ENCODE measurements around the gene NEUROD4. TPM values are rescaled to one million over a fixed set of nuclear protein-coding genes. Genes with fewer than 3 reads are reported as not detected.
"Not testable (repeated sequence)": the region's sequence is repeated elsewhere in the genome, so short reads cannot be mapped to it uniquely, and the experiment has no call there.

The NEUROD4 gene
- not detected in 2 replicates for total RNA-seq (2014; rRNA removed; shearing (Covaris generic))

GRCh38 chr12:55019784-55020183 lies at the start of gene NEUROD4:
Gene NEUROD4 (plus strand): TSS chr12:55019974. CDS start chr12:55026440, 6,466 bp downstream.
- DNase-seq (ENCODE audit: low read depth): peak; percentile 60

GRCh38 chr12:54970741-54971140 lies 49.0 kb upstream of the NEUROD4 start:
- no peak for DNase-seq (ENCODE audit: low read depth)

GRCh38 chr12:54973556-54973955 lies 46.2 kb upstream of the NEUROD4 start:
- no peak for DNase-seq (ENCODE audit: low read depth)

- no peak for DNase-seq (ENCODE audit: low read depth)
These were observed 45.5 kb upstream of the NEUROD4 start for GRCh38 chr12:54974279-54974678.

GRCh38 chr12:54975272-54975671 lies 44.5 kb upstream of the NEUROD4 start:
- no peak for DNase-seq (ENCODE audit: low read depth)

GRCh38 chr12:54975875-54976274 lies 43.9 kb upstream of the NEUROD4 start:
- no peak for DNase-seq (ENCODE audit: low read depth)

- DNase-seq (ENCODE audit: low read depth): peak; percentile 16
These were observed 42.6 kb upstream of the NEUROD4 start for GRCh38 chr12:54977155-54977554.

GRCh38 chr12:54977857-54978256 lies 41.9 kb upstream of the NEUROD4 start:
- DNase-seq (ENCODE audit: low read depth): no peak

GRCh38 chr12:54980341-54980740 lies 39.4 kb upstream of the NEUROD4 start:
- no peak for DNase-seq (ENCODE audit: low read depth)

- no peak for DNase-seq (ENCODE audit: low read depth)
These were observed 38.0 kb upstream of the NEUROD4 start for GRCh38 chr12:54981796-54982195.

- DNase-seq (ENCODE audit: low read depth): no peak
These were observed 36.2 kb upstream of the NEUROD4 start for GRCh38 chr12:54983536-54984101.

- DNase-seq (ENCODE audit: low read depth): peak; percentile 4
These were observed 35.0 kb upstream of the NEUROD4 start, which contains the start of gene TESPA1 for GRCh38 chr12:54984658-54985376. Gene TESPA1 (minus strand): TSS chr12:54984762. CDS start chr12:54974562, 10,200 bp downstream.

GRCh38 chr12:54986773-54987172 lies 33.0 kb upstream of the NEUROD4 start:
- DNase-seq (ENCODE audit: low read depth): not testable (repeated sequence)

- DNase-seq (ENCODE audit: low read depth): no peak
These were observed 32.1 kb upstream of the NEUROD4 start for GRCh38 chr12:54987611-54988231.

- peak; percentile 43 for DNase-seq (ENCODE audit: low read depth)
These were observed 31.2 kb upstream of the NEUROD4 start for GRCh38 chr12:54988402-54989054.

- no peak for DNase-seq (ENCODE audit: low read depth)
These were observed 29.9 kb upstream of the NEUROD4 start for GRCh38 chr12:54989829-54990228.

- peak; percentile 4 for DNase-seq (ENCODE audit: low read depth)
These were observed 28.4 kb upstream of the NEUROD4 start for GRCh38 chr12:54991161-54991990.

- DNase-seq (ENCODE audit: low read depth): no peak
These were observed 27.8 kb upstream of the NEUROD4 start for GRCh38 chr12:54991991-54992375.

- peak; percentile 48 for DNase-seq (ENCODE audit: low read depth)
These were observed 26.5 kb upstream of the NEUROD4 start for GRCh38 chr12:54993181-54993835.

GRCh38 chr12:54996205-54996604 lies 23.6 kb upstream of the NEUROD4 start:
- DNase-seq (ENCODE audit: low read depth): no peak

Measured in RPMI7951 (cell line).